ENCODE measurements around the gene PDE4D. TPM values are rescaled to one million over a fixed set of nuclear protein-coding genes. Genes with fewer than 3 reads are reported as not detected.

Gene PDE4D
- total and polyA plus RNA-seq, 2 donors (not counting 1 experiment from before 2014, with no cell fraction given), result 14.9 to 171 TPM

DNA sequence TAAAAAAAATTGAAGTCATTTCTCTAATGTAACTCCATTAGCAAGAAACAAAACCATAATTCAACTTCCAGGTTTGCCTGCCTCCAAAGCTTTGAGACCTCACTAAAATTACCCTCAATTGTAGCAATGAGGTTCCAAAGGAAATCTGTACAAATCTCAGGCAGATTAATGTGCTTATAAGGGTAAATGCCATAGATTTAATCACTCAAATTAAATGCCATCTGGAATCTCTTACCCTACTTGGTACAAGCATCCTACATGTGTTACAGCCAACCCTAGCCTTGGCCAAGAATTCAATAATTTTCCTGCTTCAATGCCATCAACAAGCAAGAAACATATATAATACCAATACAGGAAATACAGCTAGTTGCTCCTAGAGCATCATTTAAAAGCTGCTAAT, 857.8 kb downstream of the PDE4D start:
- intact Hi-C loops (cut with micrococcal nuclease), result loop anchor here (5.0 to 10.0 kb wide), 3 partner anchors 347 to 759 kb away; no protein-coding TSS in a partner anchor
- ChIA-PET CTCF (interaction anchor here (1.1 to 5.7 kb wide), 11 partner anchors 11 to 575 kb away, joined by 3 to 71 read pairs (median 3); no protein-coding TSS in a partner anchor), POLR2A (no interaction called here)
- DNase-seq (no peak), ATAC-seq (ENCODE audit: low read depth) (no peak)
- no peaks in the 10 kb centered on the region for H3K9me3 ChIP-seq (ENCODE audit: control extremely low read depth in 1 of 3, control insufficient read depth in 2 of 3, insufficient read depth in 1 of 3, low read length in 2 of 3)
- H3K36me3 ChIP-seq (replicated peaks in 1 of 2; ENCODE audit: control extremely low read depth in 1 of 2, control insufficient read depth in 1 of 2, extremely low read depth in 1 of 2, insufficient read depth in 2 of 2, low read length in 1 of 2), result no peaks in the 10 kb centered on the region
- Mint-ChIP-seq H3K4me3 (no peak overlapping the region), H3K9me3 (ENCODE audit: insufficient read depth) (no peaks in the 10 kb centered on the region), H3K27ac (no peak overlapping the region), H3K27me3 (peaks cover 20% of the 10 kb centered on the region), H3K4me1 (peaks cover 27% of the 10 kb centered on the region)
- H3K4me2 ChIP-seq (replicated peaks; ENCODE audit: low read depth, low read length, poor library complexity, severe bottlenecking), result no peak overlapping the region
- peaks cover 20% of the 10 kb centered on the region in 2 donors for H3K4me1 ChIP-seq (ENCODE audit: control insufficient read depth in 2 of 2, insufficient read depth in 2 of 2, low read length in 2 of 2)
- H2AFZ ChIP-seq (ENCODE audit: insufficient read depth, low read depth, low read length, poor library complexity, severe bottlenecking), result no peak overlapping the region
- no peak overlapping the region for H3K27ac ChIP-seq (ENCODE audit: low read length in 2 of 2)
- H3K79me2 ChIP-seq (ENCODE audit: control insufficient read depth, insufficient read depth, low read length), result no peaks in the 10 kb centered on the region
- peaks cover 0 to 27% (median 9%) of the 10 kb centered on the region in 4 experiments for H3K27me3 ChIP-seq (replicated peaks in 1 of 4; ENCODE audit: control extremely low read depth in 1 of 4, control insufficient read depth in 3 of 4, insufficient read depth in 4 of 4, low read length in 3 of 4)
- no peak overlapping the region for H3K9ac ChIP-seq (ENCODE audit: low read length)
- TF ChIP-seq, protein P1, sequence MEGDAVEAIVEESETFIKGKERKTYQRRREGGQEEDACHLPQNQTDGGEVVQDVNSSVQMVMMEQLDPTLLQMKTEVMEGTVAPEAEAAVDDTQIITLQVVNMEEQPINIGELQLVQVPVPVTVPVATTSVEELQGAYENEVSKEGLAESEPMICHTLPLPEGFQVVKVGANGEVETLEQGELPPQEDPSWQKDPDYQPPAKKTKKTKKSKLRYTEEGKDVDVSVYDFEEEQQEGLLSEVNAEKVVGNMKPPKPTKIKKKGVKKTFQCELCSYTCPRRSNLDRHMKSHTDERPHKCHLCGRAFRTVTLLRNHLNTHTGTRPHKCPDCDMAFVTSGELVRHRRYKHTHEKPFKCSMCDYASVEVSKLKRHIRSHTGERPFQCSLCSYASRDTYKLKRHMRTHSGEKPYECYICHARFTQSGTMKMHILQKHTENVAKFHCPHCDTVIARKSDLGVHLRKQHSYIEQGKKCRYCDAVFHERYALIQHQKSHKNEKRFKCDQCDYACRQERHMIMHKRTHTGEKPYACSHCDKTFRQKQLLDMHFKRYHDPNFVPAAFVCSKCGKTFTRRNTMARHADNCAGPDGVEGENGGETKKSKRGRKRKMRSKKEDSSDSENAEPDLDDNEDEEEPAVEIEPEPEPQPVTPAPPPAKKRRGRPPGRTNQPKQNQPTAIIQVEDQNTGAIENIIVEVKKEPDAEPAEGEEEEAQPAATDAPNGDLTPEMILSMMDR (IDR thresholded peaks at IDR 0.05), result no peak
- no peak for TF ChIP-seq EZH2 (IDR thresholded peaks at IDR 0.05; ENCODE audit: borderline replicate concordance, insufficient read depth, low read depth, low read length, poor library complexity, severe bottlenecking)
- no peaks in the 10 kb centered on the region for H4K20me1 ChIP-seq (ENCODE audit: control insufficient read depth, insufficient read depth, low read length, poor library complexity, severe bottlenecking)
- no peak overlapping the region for H3K4me3 ChIP-seq (ENCODE audit: control extremely low read depth in 1 of 5, extremely low read depth in 1 of 5, insufficient read depth in 1 of 5, low read depth in 2 of 5, low read length in 4 of 5)

DNA sequence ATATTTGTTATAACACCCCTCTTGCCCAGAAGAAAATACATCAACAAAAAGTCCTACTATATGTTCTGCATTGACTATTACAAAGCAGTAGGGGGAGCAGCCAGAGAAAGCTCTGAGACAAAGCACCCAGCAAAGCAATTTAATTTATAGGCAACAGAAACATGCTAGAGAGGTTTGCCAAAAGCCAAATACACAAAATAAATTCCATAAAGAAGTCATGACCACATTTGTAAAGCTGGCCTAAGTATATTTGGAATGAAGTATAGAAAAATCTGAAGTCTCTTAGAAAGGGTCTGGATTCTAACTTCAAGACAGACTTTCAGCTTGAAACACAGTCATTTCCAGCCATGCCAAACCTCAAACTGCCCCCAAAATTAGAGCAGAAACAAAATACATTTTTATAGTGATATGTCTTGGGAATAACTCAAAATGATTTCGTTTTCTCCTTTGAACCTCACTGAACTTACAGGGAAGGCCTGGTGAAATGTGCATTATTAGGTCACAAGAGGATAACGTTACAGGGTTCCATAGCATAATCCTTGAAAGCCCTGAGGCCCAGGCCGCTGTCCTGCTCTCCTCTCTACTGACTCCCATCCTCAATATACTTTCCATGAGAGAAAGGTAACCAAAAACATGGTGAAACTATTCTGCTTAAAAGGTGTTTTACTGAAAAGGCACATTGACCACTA, 858.9 kb downstream of the PDE4D start:
- 100% methylated on average over 1 of the region's 3 CpGs for WGBS (ENCODE audit: insufficient coverage)
- DNase-seq, result peak; percentile 22
- Mint-ChIP-seq H3K27ac (no peak overlapping the region), H3K4me3 (no peak overlapping the region), H3K9me3 (ENCODE audit: insufficient read depth) (peaks cover 3% of the 10 kb centered on the region), H3K27me3 (peaks cover 14% of the 10 kb centered on the region), H3K4me1 (peaks cover 19% of the 10 kb centered on the region)
- H3K9ac ChIP-seq (ENCODE audit: low read length), result no peak overlapping the region
- ChIA-PET CTCF (interaction anchor here (1.0 to 5.7 kb wide), 12 partner anchors 8 to 776 kb away, joined by 3 to 71 read pairs (median 3); no protein-coding TSS in a partner anchor), POLR2A (no interaction called here)
- no peak overlapping the region for H3K27ac ChIP-seq (ENCODE audit: low read length in 2 of 2)
- H3K9me3 ChIP-seq (ENCODE audit: control extremely low read depth in 1 of 3, control insufficient read depth in 2 of 3, insufficient read depth in 1 of 3, low read length in 2 of 3), result no peaks in the 10 kb centered on the region
- H3K79me2 ChIP-seq (ENCODE audit: control insufficient read depth, insufficient read depth, low read length), result no peaks in the 10 kb centered on the region
- no peak overlapping the region for H2AFZ ChIP-seq (ENCODE audit: insufficient read depth, low read depth, low read length, poor library complexity, severe bottlenecking)
- TF ChIP-seq, protein P1 (IDR thresholded peaks at IDR 0.05), result peak; percentile 68
- no peak for TF ChIP-seq EZH2 (IDR thresholded peaks at IDR 0.05; ENCODE audit: borderline replicate concordance, insufficient read depth, low read depth, low read length, poor library complexity, severe bottlenecking)
- H3K4me2 ChIP-seq (replicated peaks; ENCODE audit: low read depth, low read length, poor library complexity, severe bottlenecking), result no peak overlapping the region
- H4K20me1 ChIP-seq (ENCODE audit: control insufficient read depth, insufficient read depth, low read length, poor library complexity, severe bottlenecking), result peaks cover 4% of the 10 kb centered on the region
- H3K4me3 ChIP-seq (ENCODE audit: control extremely low read depth in 1 of 5, extremely low read depth in 1 of 5, insufficient read depth in 1 of 5, low read depth in 2 of 5, low read length in 4 of 5), result no peak overlapping the region
- H3K36me3 ChIP-seq (replicated peaks in 1 of 2; ENCODE audit: control extremely low read depth in 1 of 2, control insufficient read depth in 1 of 2, extremely low read depth in 1 of 2, insufficient read depth in 2 of 2, low read length in 1 of 2), result no peaks in the 10 kb centered on the region
- H3K4me1 ChIP-seq (ENCODE audit: control insufficient read depth in 2 of 2, insufficient read depth in 2 of 2, low read length in 2 of 2), result peaks cover 12 to 14% of the 10 kb centered on the region in 2 donors
- peaks cover 0 to 19% (median 9%) of the 10 kb centered on the region in 4 experiments for H3K27me3 ChIP-seq (replicated peaks in 1 of 4; ENCODE audit: control extremely low read depth in 1 of 4, control insufficient read depth in 3 of 4, insufficient read depth in 4 of 4, low read length in 3 of 4)
- intact Hi-C loops (cut with micrococcal nuclease), result loop anchor here (1.0 to 10.0 kb wide), 4 partner anchors 140 to 760 kb away; no protein-coding TSS in a partner anchor
- ATAC-seq (ENCODE audit: low read depth), result peak; percentile 25
